HFFc6 (cell line): Measurements from ENCODE around the gene SCUBE3. TPM values are rescaled to one million over a fixed set of nuclear protein-coding genes. Genes with fewer than 3 reads are reported as not detected.

Source experiments
- DNase-seq: peaks from one replicate; pipeline ENCODE4 v3.0.0-alpha.2; 2018
- H3K27ac Mint-ChIP-seq: 2 replicates; pipeline ENCODE4 v1.8.0; 2020; ENCODE audit warnings: mild to moderate bottlenecking, mixed read lengths
- H3K27me3 Mint-ChIP-seq: 2 replicates; pipeline ENCODE4 v1.8.0; 2021; ENCODE audit warnings: mild to moderate bottlenecking, moderate library complexity, mixed read lengths; ENCODE audit not compliant: insufficient read depth
- H3K36me3 Mint-ChIP-seq: 2 replicates; pipeline ENCODE4 v1.8.0; 2021; ENCODE audit warnings: low read depth, mixed read lengths
- H3K4me1 Mint-ChIP-seq: 2 replicates; pipeline ENCODE4 v1.8.0; 2020; ENCODE audit warnings: low read depth, mixed read lengths
- H3K4me3 Mint-ChIP-seq: 2 replicates; pipeline ENCODE4 v1.8.0; 2020; ENCODE audit warnings: mild to moderate bottlenecking, moderate library complexity, mixed read lengths
- H3K9me3 Mint-ChIP-seq: 2 replicates; pipeline ENCODE4 v1.8.0; 2020; ENCODE audit warnings: mild to moderate bottlenecking, mixed read lengths
- total RNA-seq, 6 experiments: library from RNA; stranded (reverse); fragmentation: NEBNext Ultra II Directional; extraction: Animal tissue kit (Norgen Biotek cat#: 25700); gene quantifications; 2 replicates in 1 of 6; 3 replicates in 5 of 6; pipeline ENCODE4 v1.2.3, GENCODE V29; 2021
- TF ChIP-seq, protein P1 (sequence below): fragments of 200-600 bp; sonication (generic); IDR thresholded peaks from 2 replicates; pipeline ENCODE4 v1.5.0; 2021; ENCODE audit warnings: antibody characterized with exemption, mild to moderate bottlenecking

The SCUBE3 gene
- total RNA-seq, 6 experiments from 2014 or later = 37.0 to 75.0 (median 44.3) TPM

DNA sequence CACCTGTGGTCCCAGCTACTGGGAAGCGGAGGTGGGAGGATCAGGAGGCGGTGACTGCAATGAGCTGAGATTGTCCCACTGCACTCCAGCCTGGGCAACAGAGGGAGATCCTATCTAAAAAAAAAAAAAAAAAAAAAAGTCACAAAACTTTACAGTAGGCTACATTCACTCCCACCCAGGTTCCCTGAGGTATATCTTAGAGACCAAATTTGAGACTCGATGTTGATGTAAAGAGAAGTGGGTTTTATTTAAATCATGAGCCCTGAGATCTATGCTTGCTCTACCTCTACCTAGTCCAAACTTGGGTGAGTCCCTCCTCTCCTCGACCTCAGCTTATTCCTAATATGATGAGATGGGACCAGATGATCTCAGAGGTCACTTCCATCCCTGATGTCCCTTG, 75.1 kb downstream of the SCUBE3 start:
- TF ChIP-seq, protein P1, sequence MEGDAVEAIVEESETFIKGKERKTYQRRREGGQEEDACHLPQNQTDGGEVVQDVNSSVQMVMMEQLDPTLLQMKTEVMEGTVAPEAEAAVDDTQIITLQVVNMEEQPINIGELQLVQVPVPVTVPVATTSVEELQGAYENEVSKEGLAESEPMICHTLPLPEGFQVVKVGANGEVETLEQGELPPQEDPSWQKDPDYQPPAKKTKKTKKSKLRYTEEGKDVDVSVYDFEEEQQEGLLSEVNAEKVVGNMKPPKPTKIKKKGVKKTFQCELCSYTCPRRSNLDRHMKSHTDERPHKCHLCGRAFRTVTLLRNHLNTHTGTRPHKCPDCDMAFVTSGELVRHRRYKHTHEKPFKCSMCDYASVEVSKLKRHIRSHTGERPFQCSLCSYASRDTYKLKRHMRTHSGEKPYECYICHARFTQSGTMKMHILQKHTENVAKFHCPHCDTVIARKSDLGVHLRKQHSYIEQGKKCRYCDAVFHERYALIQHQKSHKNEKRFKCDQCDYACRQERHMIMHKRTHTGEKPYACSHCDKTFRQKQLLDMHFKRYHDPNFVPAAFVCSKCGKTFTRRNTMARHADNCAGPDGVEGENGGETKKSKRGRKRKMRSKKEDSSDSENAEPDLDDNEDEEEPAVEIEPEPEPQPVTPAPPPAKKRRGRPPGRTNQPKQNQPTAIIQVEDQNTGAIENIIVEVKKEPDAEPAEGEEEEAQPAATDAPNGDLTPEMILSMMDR = no peak
- no peak overlapping the region for H3K27ac Mint-ChIP-seq
- no peak overlapping the region for H3K4me3 Mint-ChIP-seq
- no peaks in the 10 kb centered on the region for H3K9me3 Mint-ChIP-seq
- H3K27me3 Mint-ChIP-seq = peaks cover 2% of the 10 kb centered on the region
- H3K36me3 Mint-ChIP-seq = peaks cover 19% of the 10 kb centered on the region; the same call in 1 of the 2 replicates
- H3K4me1 Mint-ChIP-seq = no peaks in the 10 kb centered on the region
- DNase-seq = no peak

DNA sequence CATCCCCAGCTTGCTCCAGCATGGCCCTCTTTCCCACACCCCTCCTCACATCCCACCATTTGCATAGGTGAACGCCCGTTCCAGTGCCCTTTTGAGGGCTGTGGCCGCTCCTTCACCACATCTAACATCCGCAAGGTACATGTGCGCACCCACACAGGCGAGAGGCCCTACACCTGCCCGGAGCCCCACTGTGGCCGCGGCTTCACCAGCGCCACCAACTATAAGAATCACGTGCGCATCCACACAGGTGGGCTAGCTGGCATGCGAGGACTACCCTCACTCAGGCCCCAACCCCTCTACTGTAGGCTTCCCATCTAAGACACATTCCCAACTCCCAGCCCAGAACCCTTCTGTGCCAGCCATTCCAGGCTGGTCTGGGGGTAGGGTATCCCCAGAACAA, 77.7 kb downstream of the SCUBE3 start:
- Mint-ChIP-seq H3K4me1 (peaks cover under 1% of the 10 kb centered on the region; the same call in 1 of the 2 replicates), H3K27me3 (peaks cover 2% of the 10 kb centered on the region), H3K4me3 (no peak overlapping the region), H3K36me3 (peaks cover 21% of the 10 kb centered on the region), H3K9me3 (no peaks in the 10 kb centered on the region), H3K27ac (no peak overlapping the region)
- TF ChIP-seq, protein P1 = no peak
- DNase-seq = no peak

DNA sequence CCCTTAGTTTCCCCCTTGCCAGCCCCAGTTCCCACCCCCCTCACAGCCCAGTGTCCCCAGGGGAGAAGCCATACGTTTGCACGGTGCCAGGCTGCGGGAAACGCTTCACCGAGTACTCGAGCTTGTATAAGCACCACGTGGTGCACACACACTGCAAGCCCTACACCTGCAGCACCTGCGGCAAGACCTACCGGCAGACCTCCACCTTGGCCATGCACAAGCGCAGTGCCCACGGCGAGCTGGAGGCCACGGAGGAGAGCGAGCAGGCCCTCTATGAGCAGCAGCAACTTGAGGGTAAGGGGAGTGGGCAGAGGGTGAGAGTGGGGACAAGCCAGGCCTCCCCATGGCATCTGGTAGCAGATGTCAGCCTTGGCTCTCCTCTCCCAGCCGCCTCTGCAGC, 78.7 kb downstream of the SCUBE3 start:
- DNase-seq = no peak
- H3K4me3 Mint-ChIP-seq = no peak overlapping the region
- H3K9me3 Mint-ChIP-seq = no peaks in the 10 kb centered on the region
- H3K27me3 Mint-ChIP-seq = peaks cover 2% of the 10 kb centered on the region
- no peak overlapping the region for H3K27ac Mint-ChIP-seq
- H3K36me3 Mint-ChIP-seq = peaks cover 13% of the 10 kb centered on the region
- TF ChIP-seq, protein P1 = no peak
- H3K4me1 Mint-ChIP-seq = peaks cover 10% of the 10 kb centered on the region

DNA sequence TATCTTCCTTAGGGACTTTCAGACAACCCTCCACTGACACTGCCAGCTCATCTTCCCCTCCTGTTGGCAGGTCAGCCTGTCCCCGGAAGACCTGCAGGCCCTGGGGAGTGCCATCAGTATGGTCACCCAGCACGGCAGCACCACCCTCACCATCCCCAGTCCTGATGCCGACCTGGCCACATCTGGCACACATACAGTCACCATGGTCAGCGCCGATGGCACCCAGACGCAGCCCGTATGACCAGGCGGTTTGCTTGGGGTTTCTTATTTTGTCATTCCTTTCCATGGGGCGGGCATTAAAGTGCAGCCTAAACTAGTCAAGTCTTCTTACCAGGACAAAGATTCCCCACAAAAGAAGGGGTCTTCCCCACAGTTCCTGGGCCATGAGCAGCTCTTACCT, 79.9 kb downstream of the SCUBE3 start:
- DNase-seq = no peak
- Mint-ChIP-seq H3K4me3 (no peak overlapping the region), H3K27ac (no peak overlapping the region), H3K36me3 (peaks cover 13% of the 10 kb centered on the region; the same call in 1 of the 2 replicates), H3K27me3 (peaks cover 2% of the 10 kb centered on the region), H3K9me3 (no peaks in the 10 kb centered on the region), H3K4me1 (peaks cover 12% of the 10 kb centered on the region)
- TF ChIP-seq, protein P1 = no peak

GRCh38 chr6:35294308-35294945, 80.7 kb downstream of the SCUBE3 start:
- peaks cover 13% of the 10 kb centered on the region; the same call in 1 of the 2 replicates for H3K36me3 Mint-ChIP-seq
- H3K27ac Mint-ChIP-seq = no peak overlapping the region

More at GRCh38 chr6:35294308-35294945, 80.7 kb downstream of the SCUBE3 start:
- Mint-ChIP-seq H3K9me3 (no peaks in the 10 kb centered on the region), H3K4me1 (peaks cover 12% of the 10 kb centered on the region), H3K4me3 (no peak overlapping the region), H3K27me3 (peaks cover 2% of the 10 kb centered on the region)
- peak; percentile 23 for DNase-seq
- TF ChIP-seq, protein P1 = peak; percentile 81
